H9 (cell line): ENCODE measurements around the gene MGP. TPM values are rescaled to one million over a fixed set of nuclear protein-coding genes. Genes with fewer than 3 reads are reported as not detected.

ENCODE experiments used
- DNase-seq: peaks from one replicate; pipeline ENCODE4 v3.0.0-alpha.2; 2017
- H2AFZ ChIP-seq: one replicate; pipeline ENCODE4 v1.6.1; 2013; ENCODE audit warnings: mild to moderate bottlenecking, low read length, control low read depth, moderate library complexity
- H2AK5ac ChIP-seq: 2 replicates; pipeline ENCODE4 v1.6.1; 2013; ENCODE audit warnings: low read length, control low read depth, mixed read lengths; ENCODE audit not compliant: insufficient read length
- H2BK120ac ChIP-seq: one replicate; pipeline ENCODE4 v1.6.1; 2013; ENCODE audit warnings: low read depth, mild to moderate bottlenecking, low read length, control low read depth, inconsistent platforms; ENCODE audit not compliant: poor library complexity, severe bottlenecking
- H2BK12ac ChIP-seq: 2 replicates; pipeline ENCODE4 v1.6.1; 2013; ENCODE audit warnings: low read length, control low read depth, mixed read lengths, low read depth; ENCODE audit not compliant: insufficient read length
- H2BK15ac ChIP-seq: 2 replicates; pipeline ENCODE4 v1.6.1; 2013; ENCODE audit warnings: low read depth, low read length, control low read depth
- H2BK20ac ChIP-seq: one replicate; pipeline ENCODE4 v1.6.1; 2013; ENCODE audit warnings: low read depth, mild to moderate bottlenecking, low read length, control low read depth, inconsistent platforms; ENCODE audit not compliant: poor library complexity, severe bottlenecking
- H2BK5ac ChIP-seq: 2 replicates; pipeline ENCODE4 v1.6.1; 2013; ENCODE audit warnings: low read length, control low read depth, mixed read lengths; ENCODE audit not compliant: insufficient read length
- H3K14ac ChIP-seq: 2 replicates; pipeline ENCODE4 v1.6.1; 2013; ENCODE audit warnings: low read length, control low read depth; ENCODE audit not compliant: insufficient read depth
- H3K18ac ChIP-seq: 2 replicates; pipeline ENCODE4 v1.6.1; 2013; ENCODE audit warnings: low read depth, mild to moderate bottlenecking, mixed read lengths, low read length, control low read depth; ENCODE audit not compliant: insufficient read length
- H3K23ac ChIP-seq: 2 replicates; pipeline ENCODE4 v1.6.1; 2013; ENCODE audit warnings: low read length, control low read depth, mixed read lengths, low read depth; ENCODE audit not compliant: insufficient read length
- H3K23me2 ChIP-seq: 2 replicates; pipeline ENCODE4 v1.6.1; 2013; ENCODE audit warnings: low read depth, mild to moderate bottlenecking, mixed read lengths, low read length, control low read depth; ENCODE audit not compliant: insufficient read length, poor library complexity, severe bottlenecking
- H3K27ac ChIP-seq: 2 replicates; pipeline ENCODE4 v1.5.1; 2013; ENCODE audit warnings: low read length, control low read depth, mixed read lengths, low read depth; ENCODE audit not compliant: insufficient read length
- H3K27me3 ChIP-seq: 2 replicates; pipeline ENCODE4 v1.6.1; 2013; ENCODE audit warnings: low read length, control low read depth, inconsistent platforms; ENCODE audit not compliant: insufficient read depth
- H3K4ac ChIP-seq: 2 replicates; pipeline ENCODE4 v1.6.1; 2013; ENCODE audit warnings: low read depth, mild to moderate bottlenecking, control low read depth, inconsistent platforms, low read length, moderate library complexity
- H3K4me1 ChIP-seq: 2 replicates; pipeline ENCODE4 v1.6.1; 2013; ENCODE audit warnings: low read length, control low read depth, inconsistent platforms; ENCODE audit not compliant: insufficient read depth
- H3K4me2 ChIP-seq: 2 replicates; pipeline ENCODE4 v1.6.1; 2013; ENCODE audit warnings: low read length, control low read depth, mixed read lengths; ENCODE audit not compliant: insufficient read length, insufficient read depth
- H3K56ac ChIP-seq: 2 replicates; pipeline ENCODE4 v1.6.1; 2013; ENCODE audit warnings: low read depth, mild to moderate bottlenecking, mixed read lengths, low read length, control low read depth; ENCODE audit not compliant: insufficient read length
- H3K79me1 ChIP-seq: 2 replicates; pipeline ENCODE4 v1.6.1; 2013; ENCODE audit warnings: low read depth, mild to moderate bottlenecking, moderate library complexity, low read length, control low read depth, inconsistent platforms; ENCODE audit not compliant: insufficient read depth, poor library complexity, severe bottlenecking
- H3K79me2 ChIP-seq: 2 replicates; pipeline ENCODE4 v1.6.1; 2013; ENCODE audit warnings: low read length, control low read depth, inconsistent platforms; ENCODE audit not compliant: insufficient read depth
- H3K9ac ChIP-seq: 2 replicates; pipeline ENCODE4 v1.6.1; 2013; ENCODE audit warnings: low read length, control low read depth, mixed read lengths; ENCODE audit not compliant: insufficient read length; ENCODE audit errors: extremely low read depth
- H3K9me3 ChIP-seq: one replicate; pipeline ENCODE4 v1.6.1; 2013; ENCODE audit warnings: low read depth, low read length, inconsistent platforms; ENCODE audit not compliant: control insufficient read depth
- H3T11ph ChIP-seq: one replicate; pipeline ENCODE4 v1.6.1; 2013; ENCODE audit warnings: mild to moderate bottlenecking, low read length, control low read depth, inconsistent platforms
- H4K20me1 ChIP-seq: one replicate; pipeline ENCODE4 v1.6.1; 2013; ENCODE audit not compliant: control insufficient read depth, insufficient read length, insufficient read depth
- H4K5ac ChIP-seq: 2 replicates; pipeline ENCODE4 v1.6.1; 2013; ENCODE audit warnings: low read depth, mild to moderate bottlenecking, mixed read lengths, low read length, control low read depth; ENCODE audit not compliant: insufficient read length
- H4K8ac ChIP-seq: replicated peaks from 2 replicates; pipeline ENCODE4 v1.6.1; 2013; ENCODE audit warnings: low read length, control low read depth, mixed read lengths, low read depth; ENCODE audit not compliant: insufficient read length
- H4K91ac ChIP-seq: 2 replicates; pipeline ENCODE4 v1.6.1; 2013; ENCODE audit warnings: low read depth, mild to moderate bottlenecking, moderate library complexity, mixed read lengths, low read length, control low read depth; ENCODE audit not compliant: insufficient read length
- H3K27ac Mint-ChIP-seq, 3 experiments: 2 replicates in 2 of 3; 3 replicates in 1 of 3; pipeline ENCODE4 v1.8.0; 2020 to 2021; ENCODE audit warnings: mixed read lengths in 3 of 3, mild to moderate bottlenecking in 1 of 3, moderate library complexity in 1 of 3
- H3K27me3 Mint-ChIP-seq: 2 replicates; pipeline ENCODE4 v1.8.0; 2021; ENCODE audit warnings: low read depth, mild to moderate bottlenecking, moderate library complexity, mixed read lengths
- H3K36me3 Mint-ChIP-seq, 3 experiments: 2 replicates in 2 of 3; 3 replicates in 1 of 3; pipeline ENCODE4 v1.8.0; 2020 to 2021; ENCODE audit warnings: low read depth in 3 of 3, mixed read lengths in 3 of 3; ENCODE audit not compliant: insufficient read depth in 1 of 3
- H3K4me1 Mint-ChIP-seq, 2 experiments: 2 replicates each; pipeline ENCODE4 v1.8.0; 2020; ENCODE audit warnings: mixed read lengths in 2 of 2
- H3K4me3 Mint-ChIP-seq, 2 experiments: 2 replicates in 1 of 2; 3 replicates in 1 of 2; pipeline ENCODE4 v1.8.0; 2020 to 2021; ENCODE audit warnings: mild to moderate bottlenecking in 2 of 2, mixed read lengths in 2 of 2, moderate library complexity in 1 of 2
- H3K9me3 Mint-ChIP-seq, 2 experiments: 2 replicates in 1 of 2; 3 replicates in 1 of 2; pipeline ENCODE4 v1.8.0; 2020; ENCODE audit warnings: mild to moderate bottlenecking in 2 of 2, mixed read lengths in 2 of 2, moderate library complexity in 1 of 2
- CTCF ChIP-seq: fragments of 200-600 bp; sonication (generic); conservative IDR thresholded peaks from 3 replicates; pipeline ENCODE4 v1.8.0; 2021; ENCODE audit warnings: antibody characterized with exemption, mild to moderate bottlenecking
- WGBS: extraction: QIAGEN DNeasy Blood & Tissue Kit; methylation state at CpG from one replicate; pipeline ENCODE4 v1.1.7; 2013; ENCODE audit warnings: missing lambda C conversion rate, low lambda C conversion rate, mixed read lengths; ENCODE audit not compliant: insufficient read length; ENCODE audit errors: extremely low coverage; 5-methylcytosine and 5-hydroxymethylcytosine counted together
- total RNA-seq: library from RNA; stranded (reverse); gene quantifications from 2 replicates; pipeline ENCODE4 v1.2.1, GENCODE V29; 2021

Gene MGP
- total RNA-seq, 1 experiment from 2014 or later, result not detected

GRCh38 chr12:14907953-14908352 lies 22.3 kb upstream of the MGP start:
- Histone ChIP-seq H4K20me1 (no peaks in the 10 kb centered on the region), H3K23ac (no peak overlapping the region), H3K9me3 (no peaks in the 10 kb centered on the region), H3K56ac (no peak overlapping the region), H3T11ph (no peak overlapping the region), H4K91ac (no peak overlapping the region), H2AK5ac (no peak overlapping the region), H2BK15ac (no peak overlapping the region), H3K27me3 (no peaks in the 10 kb centered on the region), H3K4me2 (no peak overlapping the region), H3K9ac (no peak overlapping the region), H2BK12ac (no peak overlapping the region), H3K79me2 (no peaks in the 10 kb centered on the region), H2AFZ (no peak overlapping the region), H3K4me1 (no peaks in the 10 kb centered on the region), H4K8ac (no peak overlapping the region), H2BK120ac (no peak overlapping the region), H3K14ac (no peak overlapping the region), H2BK20ac (no peak overlapping the region), H3K4ac (no peak overlapping the region), H3K79me1 (no peaks in the 10 kb centered on the region), H3K18ac (no peak overlapping the region), H3K23me2 (no peaks in the 10 kb centered on the region), H3K27ac (no peak overlapping the region), H2BK5ac (no peak overlapping the region), H4K5ac (no peak overlapping the region)
- no peak for TF ChIP-seq CTCF
- DNase-seq, result no peak
- WGBS, result no CpG with 5 or more reads among the region's 1 CpG
- Mint-ChIP-seq H3K4me3 (no peak overlapping the region), H3K4me1 (no peaks in the 10 kb centered on the region), H3K27ac (no peak overlapping the region), H3K36me3 (no peaks in the 10 kb centered on the region), H3K9me3 (no peaks in the 10 kb centered on the region), H3K27me3 (no peaks in the 10 kb centered on the region)
